Thyroid gland (tissue), 4 donors: ENCODE data around the gene TGOLN2.

Experiments used
- CTCF ChIP-seq, 6 experiments: fragments of 200-600 bp in 3 of 6; fragments of 450-650 bp in 3 of 6; sonication (generic) in 3 of 6; IDR thresholded peaks; one replicate each; pipeline ENCODE4 v1.5.1; 2016 to 2019; ENCODE audit warnings: antibody characterized with exemption in 6 of 6, mild to moderate bottlenecking in 2 of 6, inconsistent platforms in 1 of 6, moderate library complexity in 1 of 6
- POLR2A ChIP-seq, 2 donors: fragments of 450-650 bp; IDR thresholded peaks; one replicate each; pipeline ENCODE4 v1.6.1; 2017; ENCODE audit warnings: antibody characterized with exemption in 2 of 2, mild to moderate bottlenecking in 2 of 2, moderate library complexity in 1 of 2

GRCh38 chr2:85323351-85323987 is 4.3 kb downstream of the TGOLN2 start:
- TF ChIP-seq CTCF (IDR thresholded peaks at IDR 0.05) (no peak), POLR2A (IDR thresholded peaks at IDR 0.05) (no peak)
